ENCODE data around the gene MMEL1. TPM values are rescaled to one million over a fixed set of nuclear protein-coding genes. Genes with fewer than 3 reads are reported as not detected.

The MMEL1 gene
- total and polyA plus RNA-seq, 2 donors (not counting 1 experiment from before 2014, with no cell fraction given), result not detected

DNA sequence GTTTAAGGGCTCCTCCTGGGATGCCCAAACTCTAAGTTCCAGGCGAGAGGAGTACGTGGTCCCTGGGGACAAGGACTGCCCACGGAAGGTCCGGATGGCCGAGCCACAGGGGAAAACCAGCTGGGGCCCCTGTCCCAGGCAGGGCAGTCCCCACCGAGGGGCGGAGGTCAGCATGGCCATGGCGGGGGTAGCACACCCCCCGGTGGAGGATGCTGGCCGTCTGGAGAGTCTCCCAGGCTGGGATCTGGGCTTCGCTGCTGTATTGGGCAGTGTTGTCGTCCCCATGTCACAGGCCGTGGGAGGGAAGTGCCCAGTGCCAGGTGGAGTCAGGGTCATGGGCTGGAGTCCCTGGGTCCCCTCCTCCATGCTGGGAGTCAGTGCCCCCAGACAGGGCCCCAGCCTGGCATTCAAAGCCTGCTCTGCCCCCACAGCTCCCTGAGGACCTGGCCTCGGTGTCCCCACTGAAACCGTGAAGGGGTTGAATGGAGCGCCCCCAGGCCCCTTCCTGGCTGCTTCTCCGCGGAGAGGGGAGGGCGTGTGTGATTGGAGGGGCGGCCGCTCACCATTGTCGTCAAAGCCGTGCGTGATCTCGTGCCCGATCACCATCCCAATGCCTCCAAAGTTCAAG, 39.5 kb downstream of the MMEL1 start:
- H3K27me3 Mint-ChIP-seq, result peaks cover 9% of the 10 kb centered on the region
- no peaks in the 10 kb centered on the region for H4K20me1 ChIP-seq (ENCODE audit: control insufficient read depth, insufficient read depth, low read length, poor library complexity, severe bottlenecking)
- no peak overlapping the region for H3K9ac ChIP-seq (ENCODE audit: low read length)
- H3K36me3 ChIP-seq (replicated peaks in 1 of 2; ENCODE audit: control extremely low read depth in 1 of 2, control insufficient read depth in 1 of 2, extremely low read depth in 1 of 2, insufficient read depth in 2 of 2, low read length in 1 of 2), result peaks cover 0 to 3% of the 10 kb centered on the region in 2 experiments
- WGBS (ENCODE audit: insufficient coverage), result 78% methylated on average over 26 of the region's 26 CpGs
- peaks cover 2% of the 10 kb centered on the region for H3K4me1 Mint-ChIP-seq
- H2AFZ ChIP-seq (ENCODE audit: insufficient read depth, low read depth, low read length, poor library complexity, severe bottlenecking), result no peak overlapping the region
- H3K9me3 Mint-ChIP-seq (ENCODE audit: insufficient read depth), result no peaks in the 10 kb centered on the region
- intact Hi-C loops (cut with micrococcal nuclease), result no loop called here
- H3K4me1 ChIP-seq (ENCODE audit: control insufficient read depth in 2 of 2, insufficient read depth in 2 of 2, low read length in 2 of 2), result peaks cover 0 to 4% of the 10 kb centered on the region in 2 donors
- TF ChIP-seq EZH2 (IDR thresholded peaks at IDR 0.05; ENCODE audit: borderline replicate concordance, insufficient read depth, low read depth, low read length, poor library complexity, severe bottlenecking), result no peak
- TF ChIP-seq, protein P1, sequence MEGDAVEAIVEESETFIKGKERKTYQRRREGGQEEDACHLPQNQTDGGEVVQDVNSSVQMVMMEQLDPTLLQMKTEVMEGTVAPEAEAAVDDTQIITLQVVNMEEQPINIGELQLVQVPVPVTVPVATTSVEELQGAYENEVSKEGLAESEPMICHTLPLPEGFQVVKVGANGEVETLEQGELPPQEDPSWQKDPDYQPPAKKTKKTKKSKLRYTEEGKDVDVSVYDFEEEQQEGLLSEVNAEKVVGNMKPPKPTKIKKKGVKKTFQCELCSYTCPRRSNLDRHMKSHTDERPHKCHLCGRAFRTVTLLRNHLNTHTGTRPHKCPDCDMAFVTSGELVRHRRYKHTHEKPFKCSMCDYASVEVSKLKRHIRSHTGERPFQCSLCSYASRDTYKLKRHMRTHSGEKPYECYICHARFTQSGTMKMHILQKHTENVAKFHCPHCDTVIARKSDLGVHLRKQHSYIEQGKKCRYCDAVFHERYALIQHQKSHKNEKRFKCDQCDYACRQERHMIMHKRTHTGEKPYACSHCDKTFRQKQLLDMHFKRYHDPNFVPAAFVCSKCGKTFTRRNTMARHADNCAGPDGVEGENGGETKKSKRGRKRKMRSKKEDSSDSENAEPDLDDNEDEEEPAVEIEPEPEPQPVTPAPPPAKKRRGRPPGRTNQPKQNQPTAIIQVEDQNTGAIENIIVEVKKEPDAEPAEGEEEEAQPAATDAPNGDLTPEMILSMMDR (IDR thresholded peaks at IDR 0.05), result no peak
- H3K4me3 ChIP-seq (ENCODE audit: control extremely low read depth in 1 of 5, extremely low read depth in 1 of 5, insufficient read depth in 1 of 5, low read depth in 2 of 5, low read length in 4 of 5), result no peak overlapping the region
- H3K27ac ChIP-seq (ENCODE audit: low read length in 2 of 2), result no peak overlapping the region
- peaks cover 0 to 18% (median 0%) of the 10 kb centered on the region in 4 experiments for H3K27me3 ChIP-seq (replicated peaks in 1 of 4; ENCODE audit: control extremely low read depth in 1 of 4, control insufficient read depth in 3 of 4, insufficient read depth in 4 of 4, low read length in 3 of 4)
- H3K9me3 ChIP-seq (ENCODE audit: control extremely low read depth in 1 of 3, control insufficient read depth in 2 of 3, insufficient read depth in 1 of 3, low read length in 2 of 3), result peaks cover 0 to 3% (median 0%) of the 10 kb centered on the region in 3 donors
- H3K4me3 Mint-ChIP-seq, result no peak overlapping the region
- ATAC-seq (ENCODE audit: low read depth), result no peak
- H3K4me2 ChIP-seq (replicated peaks; ENCODE audit: low read depth, low read length, poor library complexity, severe bottlenecking), result no peak overlapping the region
- H3K27ac Mint-ChIP-seq, result no peak overlapping the region
- no peaks in the 10 kb centered on the region for H3K79me2 ChIP-seq (ENCODE audit: control insufficient read depth, insufficient read depth, low read length)
- POLR2A ChIA-PET, result no interaction called here
- CTCF ChIA-PET, result no interaction called here
- no peak for DNase-seq

DNA sequence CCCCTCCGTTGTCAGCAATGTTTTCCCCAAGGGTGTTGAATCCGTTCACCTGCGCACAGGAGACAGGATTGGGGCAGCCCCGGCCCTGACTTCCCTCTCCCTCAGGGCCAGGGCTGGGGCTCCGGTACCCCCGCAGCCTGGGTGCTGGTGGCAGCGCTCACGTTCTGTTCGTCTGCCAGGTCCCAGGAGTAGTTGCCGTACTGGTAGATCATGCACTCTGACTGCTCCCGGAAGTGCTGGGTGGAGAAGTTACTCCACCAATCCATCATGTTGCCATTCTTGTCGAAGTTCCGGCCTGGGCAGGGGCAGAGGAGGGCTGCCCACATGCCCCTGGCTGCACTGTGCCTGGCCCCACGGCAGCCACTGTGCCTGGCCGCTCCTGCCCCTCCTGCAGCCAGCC, 40.1 kb downstream of the MMEL1 start:
- POLR2A ChIA-PET, result no interaction called here
- H2AFZ ChIP-seq (ENCODE audit: insufficient read depth, low read depth, low read length, poor library complexity, severe bottlenecking), result no peak overlapping the region
- no peak overlapping the region for H3K27ac Mint-ChIP-seq

More for the DNA sequence above, 40.1 kb downstream of the MMEL1 start:
- TF ChIP-seq, protein P1 (IDR thresholded peaks at IDR 0.05), result no peak
- no peak for TF ChIP-seq EZH2 (IDR thresholded peaks at IDR 0.05; ENCODE audit: borderline replicate concordance, insufficient read depth, low read depth, low read length, poor library complexity, severe bottlenecking)
- H3K27me3 ChIP-seq (replicated peaks in 1 of 4; ENCODE audit: control extremely low read depth in 1 of 4, control insufficient read depth in 3 of 4, insufficient read depth in 4 of 4, low read length in 3 of 4), result peaks cover 0 to 15% (median 0%) of the 10 kb centered on the region in 4 experiments
- H3K27ac ChIP-seq (ENCODE audit: low read length in 2 of 2), result no peak overlapping the region
- 53% methylated on average over 13 of the region's 15 CpGs for WGBS (ENCODE audit: insufficient coverage)
- CTCF ChIA-PET, result no interaction called here
- peaks cover 4% of the 10 kb centered on the region for H3K27me3 Mint-ChIP-seq
- no peak overlapping the region for H3K4me3 Mint-ChIP-seq
- H3K4me1 Mint-ChIP-seq, result peaks cover 4% of the 10 kb centered on the region
- no peaks in the 10 kb centered on the region for H4K20me1 ChIP-seq (ENCODE audit: control insufficient read depth, insufficient read depth, low read length, poor library complexity, severe bottlenecking)
- no peak overlapping the region for H3K9ac ChIP-seq (ENCODE audit: low read length)
- H3K79me2 ChIP-seq (ENCODE audit: control insufficient read depth, insufficient read depth, low read length), result peaks cover 2% of the 10 kb centered on the region
- peaks cover 0 to 3% of the 10 kb centered on the region in 2 experiments for H3K36me3 ChIP-seq (replicated peaks in 1 of 2; ENCODE audit: control extremely low read depth in 1 of 2, control insufficient read depth in 1 of 2, extremely low read depth in 1 of 2, insufficient read depth in 2 of 2, low read length in 1 of 2)
- no peak overlapping the region for H3K4me2 ChIP-seq (replicated peaks; ENCODE audit: low read depth, low read length, poor library complexity, severe bottlenecking)
- intact Hi-C loops (cut with micrococcal nuclease), result no loop called here
- no peaks in the 10 kb centered on the region for H3K9me3 ChIP-seq (ENCODE audit: control extremely low read depth in 1 of 3, control insufficient read depth in 2 of 3, insufficient read depth in 1 of 3, low read length in 2 of 3)
- no peak overlapping the region for H3K4me3 ChIP-seq (ENCODE audit: control extremely low read depth in 1 of 5, extremely low read depth in 1 of 5, insufficient read depth in 1 of 5, low read depth in 2 of 5, low read length in 4 of 5)
- no peak for ATAC-seq (ENCODE audit: low read depth)
- peaks cover 2 to 8% of the 10 kb centered on the region in 2 donors for H3K4me1 ChIP-seq (ENCODE audit: control insufficient read depth in 2 of 2, insufficient read depth in 2 of 2, low read length in 2 of 2)
- no peaks in the 10 kb centered on the region for H3K9me3 Mint-ChIP-seq (ENCODE audit: insufficient read depth)
- DNase-seq, result peak; percentile 29

Measured in B cell (primary cell).